K562 (cell line): ENCODE results near the gene RMND5A.

Experiments
- ADNP ChIP-seq: fragments of 200-800 bp; sonication (Bioruptor generic); IDR thresholded peaks from 2 replicates; pipeline ENCODE4 v1.6.1; 2016; ENCODE audit warnings: missing genetic modification characterization, missing compliant biosample characterization
- ARID1B ChIP-seq: fragments of 450-650 bp; IDR thresholded peaks from 2 replicates; pipeline ENCODE4 v1.6.1; 2016; ENCODE audit warnings: antibody characterized with exemption, mild to moderate bottlenecking, inconsistent platforms
- GTF2F1 ChIP-seq: IDR thresholded peaks from 2 replicates; pipeline ENCODE4 v1.6.1; 2011; ENCODE audit warnings: low read depth, low read length, improper control_type of control experiment
- MAZ ChIP-seq, 2 experiments: fragments of 450-650 bp in 1 of 2; sonication (generic) in 1 of 2; formaldehyde crosslinking; IDR thresholded peaks in 1 of 2; conservative IDR thresholded peaks in 1 of 2; 2 replicates each; pipeline versions ENCODE4 v1.4.0 to v1.5.0; 2020; ENCODE audit warnings: mild to moderate bottlenecking in 1 of 2, missing genetic modification reagents in 1 of 2
- NFYB ChIP-seq: IDR thresholded peaks from 2 replicates; pipeline ENCODE4 v1.6.1; 2011; ENCODE audit warnings: mild to moderate bottlenecking, moderate library complexity; ENCODE audit not compliant: insufficient read length; ENCODE audit errors: extremely low read depth
- PHF20 ChIP-seq: fragments of 450-650 bp; IDR thresholded peaks from 2 replicates; pipeline ENCODE4 v1.6.1; 2018; ENCODE audit not compliant: partially characterized antibody
- ZNF512 ChIP-seq: IDR thresholded peaks from 2 replicates; pipeline ENCODE4 v1.6.1; 2016; ENCODE audit warnings: missing genetic modification characterization, missing compliant biosample characterization
- ZNF766 ChIP-seq: fragments of 200-800 bp; sonication (Bioruptor generic); conservative IDR thresholded peaks from 2 replicates; pipeline ENCODE4 v1.6.1; 2016; ENCODE audit warnings: missing genetic modification characterization, missing compliant biosample characterization

- TF ChIP-seq ZNF512 (tag), result no peak
- TF ChIP-seq ADNP, result no peak
- TF ChIP-seq ARID1B, result no peak
- no peak for TF ChIP-seq NFYB
- no peak for TF ChIP-seq PHF20
- no peak for TF ChIP-seq MAZ (CRISPR knock-in tag; conservative IDR thresholded peaks at IDR 0.05 in 1 of 2, IDR thresholded peaks at IDR 0.05 in 1 of 2)
- TF ChIP-seq GTF2F1, result no peak
- TF ChIP-seq ZNF766 (CRISPR knock-in tag), result no peak
Observed at GRCh38 chr2:86772611-86773010, 52.5 kb downstream of the RMND5A start.
